Endothelial cell of umbilical vein (primary cell): ENCODE data around the gene TSG101. TPM values are rescaled to one million over a fixed set of nuclear protein-coding genes. Genes with fewer than 3 reads are reported as not detected.

ENCODE experiments used
- BruUV-seq: library from RNA; stranded (reverse); fragments of 400-500 nt; replicated peaks from 2 replicates; lab custom pipeline; 2021; lab: Mats Ljungman, UMichigan
- CTCF ChIA-PET: fragments of 300-600, 350-600 bp; sonication (Branson Sonifier 250); formaldehyde crosslinking; loops from one replicate; lab custom pipeline; 2021; ENCODE audit warnings: antibody characterized with exemption, inconsistent platforms; lab: Charles Lee
- POLR2A ChIA-PET: fragments of 300-600, 350-600 bp; sonication (Branson Sonifier 250); formaldehyde crosslinking; loops from one replicate; lab custom pipeline; 2021; ENCODE audit warnings: antibody characterized with exemption, inconsistent platforms; lab: Charles Lee
- DNase-seq: peaks from one replicate; pipeline ENCODE4 v3.0.0-alpha.2; 2011; ENCODE audit warnings: low read depth, low spot score
- FAIRE-seq: peaks from 2 replicates; lab custom pipeline; 2011; peaks lifted over from hg19 to GRCh38; lab: Jason Lieb, UNC
- H2AFZ ChIP-seq: 2 replicates; pipeline ENCODE4 v1.6.0; 2012; ENCODE audit warnings: low read depth, low read length, control low read depth, inconsistent platforms
- H3K27ac ChIP-seq: 2 replicates; pipeline ENCODE4 v1.5.1; 2011; ENCODE audit warnings: low read depth, mild to moderate bottlenecking, control low read depth, low read length, moderate library complexity; ENCODE audit not compliant: insufficient read depth
- H3K27me3 ChIP-seq, 2 experiments: 2 replicates each; pipeline versions ENCODE4 v1.6.0 to v1.6.1; 2011; ENCODE audit warnings: low read length in 2 of 2, mixed read lengths in 1 of 2; ENCODE audit not compliant: control insufficient read depth in 2 of 2, insufficient read depth in 2 of 2
- H3K36me3 ChIP-seq, 2 experiments: 2 replicates in 1 of 2; 3 replicates in 1 of 2; pipeline ENCODE4 v1.5.1; 2011; ENCODE audit warnings: low read length in 2 of 2, mild to moderate bottlenecking in 1 of 2, moderate library complexity in 1 of 2; ENCODE audit not compliant: control insufficient read depth in 2 of 2, insufficient read depth in 2 of 2; ENCODE audit errors: extremely low read depth in 1 of 2
- H3K4me1 ChIP-seq: 3 replicates; pipeline ENCODE4 v1.5.1; 2011; ENCODE audit warnings: mild to moderate bottlenecking, low read length; ENCODE audit not compliant: control insufficient read depth, insufficient read depth; ENCODE audit errors: extremely low read depth
- H3K4me2 ChIP-seq: 2 replicates; pipeline ENCODE4 v1.6.1; 2011; ENCODE audit warnings: low read length, control low read depth, mixed read lengths; ENCODE audit not compliant: insufficient read depth
- H3K4me3 ChIP-seq, 3 experiments: fragments of 200-600 bp in 1 of 3; sonication (generic), shearing (Covaris generic) in 1 of 3; replicated peaks in 1 of 3; 2 replicates each; pipeline ENCODE4 v1.5.1; 2011 to 2016; ENCODE audit warnings: control low read depth in 3 of 3, low read length in 3 of 3, mild to moderate bottlenecking in 2 of 3, inconsistent platforms in 1 of 3, low read depth in 1 of 3, moderate library complexity in 1 of 3; ENCODE audit not compliant: insufficient read depth in 1 of 3
- H3K79me2 ChIP-seq: 2 replicates; pipeline ENCODE4 v1.6.0; 2012; ENCODE audit warnings: low read length, inconsistent platforms; ENCODE audit not compliant: control insufficient read depth, insufficient read depth
- H3K9ac ChIP-seq: replicated peaks from 2 replicates; pipeline ENCODE3; 2011; ENCODE audit warnings: low read length, control low read depth; ENCODE audit not compliant: insufficient read depth; ENCODE audit errors: extremely low read depth
- H3K9me1 ChIP-seq: replicated peaks from 3 replicates; pipeline ENCODE4 v1.6.0; 2011; ENCODE audit warnings: mild to moderate bottlenecking, low read length; ENCODE audit not compliant: control insufficient read depth, insufficient read depth; ENCODE audit errors: extremely low read depth
- H3K9me3 ChIP-seq: replicated peaks from 2 replicates; pipeline ENCODE4 v1.5.1; 2012; ENCODE audit warnings: low read length, inconsistent platforms; ENCODE audit not compliant: control insufficient read depth, insufficient read depth
- H4K20me1 ChIP-seq: replicated peaks from 2 replicates; pipeline ENCODE3; 2011; ENCODE audit warnings: mild to moderate bottlenecking, low read length; ENCODE audit not compliant: control insufficient read depth, insufficient read depth; ENCODE audit errors: extremely low read depth
- EZH2 ChIP-seq: IDR thresholded peaks from 2 replicates; pipeline ENCODE4 v1.6.1; 2012; ENCODE audit warnings: borderline replicate concordance, low read depth, mild to moderate bottlenecking, moderate library complexity, low read length, inconsistent platforms; ENCODE audit not compliant: severe bottlenecking
- FOS ChIP-seq: IDR thresholded peaks from 2 replicates; pipeline ENCODE4 v1.6.1; 2011; ENCODE audit warnings: mild to moderate bottlenecking, low read length, moderate library complexity, borderline replicate concordance; ENCODE audit not compliant: insufficient read depth
- GATA2 ChIP-seq: IDR thresholded peaks from 2 replicates; pipeline ENCODE4 v1.7.0; 2011; ENCODE audit warnings: low read depth, mild to moderate bottlenecking, moderate library complexity, mixed read lengths, low read length; ENCODE audit not compliant: insufficient read length, insufficient read depth
- JUN ChIP-seq: IDR thresholded peaks from 2 replicates; pipeline ENCODE4 v1.6.1; 2011; ENCODE audit warnings: borderline replicate concordance, low read depth; ENCODE audit not compliant: insufficient read length, insufficient read depth
- MYC ChIP-seq: IDR thresholded peaks from one replicate; pipeline ENCODE4 v1.6.1; 2011; ENCODE audit warnings: mild to moderate bottlenecking, low read depth, low read length
- POLR2AphosphoS5 ChIP-seq: IDR thresholded peaks from 2 replicates; pipeline ENCODE4 v1.6.1; 2012; ENCODE audit warnings: low read depth, mild to moderate bottlenecking, control low read depth, low read length, moderate library complexity; ENCODE audit not compliant: insufficient read depth
- dilution Hi-C: fragments of 300-500 bp; cut with MboI; formaldehyde crosslinking; loops from one replicate; pipeline ENCODE4 v1.15.0; 2019; ENCODE audit warnings: low sequenced_read_pairs; ENCODE audit not compliant: extremely low pct_ligation_motif_present
- intact Hi-C: fragments of 100-400 bp; cut with micrococcal nuclease; formaldehyde crosslinking; loops from one replicate; pipeline ENCODE4 v1.10.0; 2022
- polyA plus RNA-seq, 4 experiments: library from polyadenylated mRNA; depleted of rRNA in 3 of 4; stranded (reverse) in 3 of 4; unstranded in 1 of 4; fragments of >200 nt; gene quantifications; 2 replicates each; pipeline versions ENCODE4 v1.2.1 to v1.2.3, GENCODE V29; 2011 to 2012; ENCODE audit warnings: missing spikeins in 1 of 4
- total RNA-seq: library from RNA; stranded (reverse); gene quantifications from 2 replicates; pipeline ENCODE4 v1.2.3, GENCODE V29; 2021
- TF ChIP-seq, protein P1 (sequence below), 2 donors: IDR thresholded peaks; 1 replicate in 1 of 2; 2 replicates in 1 of 2; pipeline ENCODE4 v1.5.1; 2011; ENCODE audit warnings: low read length in 2 of 2, mild to moderate bottlenecking in 2 of 2, moderate library complexity in 2 of 2, control low read depth in 1 of 2, inconsistent platforms in 1 of 2, low read depth in 1 of 2; ENCODE audit not compliant: insufficient read depth in 1 of 2; ENCODE audit errors: extremely low read depth in 1 of 2
- TF ChIP-seq, protein P2 (sequence below): IDR thresholded peaks from 2 replicates; pipeline ENCODE4 v1.6.1; 2011; ENCODE audit not compliant: insufficient read depth, insufficient read length

TSG101 gene
- total and polyA plus RNA-seq, 2 donors (not counting 3 experiments of a cell fraction or from before 2014, with no cell fraction given), result 41.3 to 163 TPM

GRCh38 chr11:18466402-18466801, 60.3 kb downstream of the TSG101 start:
- no peak for DNase-seq
- Histone ChIP-seq H3K4me3 (no peak overlapping the region), H3K79me2 (no peaks in the 10 kb centered on the region), H3K9me3 (no peaks in the 10 kb centered on the region), H3K4me1 (no peaks in the 10 kb centered on the region), H3K27ac (no peak overlapping the region), H4K20me1 (no peaks in the 10 kb centered on the region), H3K36me3 (no peaks in the 10 kb centered on the region), H3K9ac (no peak overlapping the region), H3K4me2 (no peak overlapping the region), H3K27me3 (no peaks in the 10 kb centered on the region), H2AFZ (no peak overlapping the region), H3K9me1 (no peaks in the 10 kb centered on the region)
- dilution Hi-C loops (no loop called here), intact Hi-C loops (no loop called here)
- no TSS peak for BruUV-seq
- no peak for FAIRE-seq
- ChIA-PET CTCF (no interaction called here), POLR2A (no interaction called here)
- no peak for TF ChIP-seq MYC
- TF ChIP-seq GATA2, result no peak
- no peak for TF ChIP-seq JUN
- TF ChIP-seq EZH2, result no peak
- TF ChIP-seq, protein P1, sequence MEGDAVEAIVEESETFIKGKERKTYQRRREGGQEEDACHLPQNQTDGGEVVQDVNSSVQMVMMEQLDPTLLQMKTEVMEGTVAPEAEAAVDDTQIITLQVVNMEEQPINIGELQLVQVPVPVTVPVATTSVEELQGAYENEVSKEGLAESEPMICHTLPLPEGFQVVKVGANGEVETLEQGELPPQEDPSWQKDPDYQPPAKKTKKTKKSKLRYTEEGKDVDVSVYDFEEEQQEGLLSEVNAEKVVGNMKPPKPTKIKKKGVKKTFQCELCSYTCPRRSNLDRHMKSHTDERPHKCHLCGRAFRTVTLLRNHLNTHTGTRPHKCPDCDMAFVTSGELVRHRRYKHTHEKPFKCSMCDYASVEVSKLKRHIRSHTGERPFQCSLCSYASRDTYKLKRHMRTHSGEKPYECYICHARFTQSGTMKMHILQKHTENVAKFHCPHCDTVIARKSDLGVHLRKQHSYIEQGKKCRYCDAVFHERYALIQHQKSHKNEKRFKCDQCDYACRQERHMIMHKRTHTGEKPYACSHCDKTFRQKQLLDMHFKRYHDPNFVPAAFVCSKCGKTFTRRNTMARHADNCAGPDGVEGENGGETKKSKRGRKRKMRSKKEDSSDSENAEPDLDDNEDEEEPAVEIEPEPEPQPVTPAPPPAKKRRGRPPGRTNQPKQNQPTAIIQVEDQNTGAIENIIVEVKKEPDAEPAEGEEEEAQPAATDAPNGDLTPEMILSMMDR (IDR thresholded peaks at IDR 0.05; ENCODE audit: extremely low read depth in 1 of 2, insufficient read depth in 1 of 2, low read depth in 1 of 2, low read length in 2 of 2), result no peak
- TF ChIP-seq, protein P2, sequence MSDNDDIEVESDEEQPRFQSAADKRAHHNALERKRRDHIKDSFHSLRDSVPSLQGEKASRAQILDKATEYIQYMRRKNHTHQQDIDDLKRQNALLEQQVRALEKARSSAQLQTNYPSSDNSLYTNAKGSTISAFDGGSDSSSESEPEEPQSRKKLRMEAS, result no peak
- TF ChIP-seq POLR2AphosphoS5, result no peak
- no peak for TF ChIP-seq FOS
